ENCODE measurements around the gene C1orf115. TPM values are rescaled to one million over a fixed set of nuclear protein-coding genes. Genes with fewer than 3 reads are reported as not detected.

The C1orf115 gene, protein sequence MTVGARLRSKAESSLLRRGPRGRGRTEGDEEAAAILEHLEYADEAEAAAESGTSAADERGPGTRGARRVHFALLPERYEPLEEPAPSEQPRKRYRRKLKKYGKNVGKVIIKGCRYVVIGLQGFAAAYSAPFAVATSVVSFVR
- polyA plus RNA-seq (2011; rRNA removed) (0.05 and 0.06 TPM in 2 replicates), polyA minus RNA-seq (2011; rRNA and poly(A)+ RNA removed) (0.09 TPM in 2 replicates)

DNA sequence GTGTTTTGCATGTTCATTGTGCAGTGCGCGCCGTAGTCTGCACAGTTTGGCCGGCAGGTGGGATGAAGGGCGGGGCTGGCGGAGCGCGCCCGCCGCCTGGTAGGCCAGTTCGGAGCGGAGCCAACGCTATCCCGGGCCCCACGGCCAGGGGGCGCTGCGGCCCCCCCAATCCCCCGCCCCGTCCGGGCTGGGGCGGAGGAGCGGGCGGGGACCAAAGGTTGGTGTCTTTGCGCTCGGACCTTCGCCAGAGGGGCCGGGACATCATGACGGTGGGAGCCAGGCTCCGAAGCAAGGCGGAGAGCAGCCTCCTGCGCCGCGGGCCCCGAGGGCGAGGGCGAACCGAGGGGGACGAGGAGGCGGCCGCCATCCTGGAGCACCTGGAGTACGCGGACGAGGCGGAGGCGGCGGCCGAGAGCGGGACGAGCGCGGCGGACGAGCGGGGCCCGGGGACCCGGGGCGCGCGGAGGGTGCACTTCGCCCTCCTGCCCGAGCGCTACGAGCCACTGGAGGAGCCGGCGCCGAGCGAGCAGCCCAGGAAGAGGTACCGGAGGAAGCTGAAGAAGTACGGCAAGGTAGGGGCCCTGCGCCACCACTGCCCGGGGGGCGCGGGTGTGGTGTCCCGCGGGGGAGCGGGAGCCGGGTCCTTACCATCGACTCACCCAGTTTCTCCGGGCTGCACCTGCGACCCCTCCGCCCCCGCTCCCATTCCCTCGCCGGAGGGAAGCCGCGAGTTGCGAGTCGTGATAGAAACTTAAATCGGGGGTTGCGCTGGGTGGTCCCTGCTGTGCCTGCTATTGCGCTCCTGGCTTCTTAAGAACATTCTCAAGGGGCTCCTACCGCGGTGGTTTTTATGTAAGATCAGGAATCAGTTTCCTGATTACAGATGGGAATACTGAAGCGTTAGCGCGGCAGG lies at the start of gene C1orf115:
C1orf115 (plus strand) TSS at position 224 of the 913 bp plus-strand sequence; CDS start at position 264, 40 bp downstream.
- H3K27ac ChIP-seq (ENCODE audit: low read depth, low read length) = no peak within 1 kb of the TSS
- CTCF ChIA-PET = interaction anchor here (2.3 kb wide), 1 partner anchor 86 kb away, joined by 12 read pairs; no protein-coding TSS in a partner anchor
- H3K9me3 ChIP-seq (ENCODE audit: control insufficient read depth, insufficient read depth, low read length) = no peaks in the 10 kb centered on the region
- no peak for DNase-seq (ENCODE audit: low read depth, low spot score)
- peak within 1 kb of the TSS; percentile 50 for H3K4me3 ChIP-seq (ENCODE audit: low read depth, low read length)
- POLR2A ChIA-PET = no interaction called here
- TF ChIP-seq, protein P1, sequence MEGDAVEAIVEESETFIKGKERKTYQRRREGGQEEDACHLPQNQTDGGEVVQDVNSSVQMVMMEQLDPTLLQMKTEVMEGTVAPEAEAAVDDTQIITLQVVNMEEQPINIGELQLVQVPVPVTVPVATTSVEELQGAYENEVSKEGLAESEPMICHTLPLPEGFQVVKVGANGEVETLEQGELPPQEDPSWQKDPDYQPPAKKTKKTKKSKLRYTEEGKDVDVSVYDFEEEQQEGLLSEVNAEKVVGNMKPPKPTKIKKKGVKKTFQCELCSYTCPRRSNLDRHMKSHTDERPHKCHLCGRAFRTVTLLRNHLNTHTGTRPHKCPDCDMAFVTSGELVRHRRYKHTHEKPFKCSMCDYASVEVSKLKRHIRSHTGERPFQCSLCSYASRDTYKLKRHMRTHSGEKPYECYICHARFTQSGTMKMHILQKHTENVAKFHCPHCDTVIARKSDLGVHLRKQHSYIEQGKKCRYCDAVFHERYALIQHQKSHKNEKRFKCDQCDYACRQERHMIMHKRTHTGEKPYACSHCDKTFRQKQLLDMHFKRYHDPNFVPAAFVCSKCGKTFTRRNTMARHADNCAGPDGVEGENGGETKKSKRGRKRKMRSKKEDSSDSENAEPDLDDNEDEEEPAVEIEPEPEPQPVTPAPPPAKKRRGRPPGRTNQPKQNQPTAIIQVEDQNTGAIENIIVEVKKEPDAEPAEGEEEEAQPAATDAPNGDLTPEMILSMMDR (IDR thresholded peaks at IDR 0.05; ENCODE audit: low read depth, low read length) = peak; percentile 70
- H3K27me3 ChIP-seq (ENCODE audit: control insufficient read depth, insufficient read depth, low read length) = peaks cover 27% of the 10 kb centered on the region

DNA sequence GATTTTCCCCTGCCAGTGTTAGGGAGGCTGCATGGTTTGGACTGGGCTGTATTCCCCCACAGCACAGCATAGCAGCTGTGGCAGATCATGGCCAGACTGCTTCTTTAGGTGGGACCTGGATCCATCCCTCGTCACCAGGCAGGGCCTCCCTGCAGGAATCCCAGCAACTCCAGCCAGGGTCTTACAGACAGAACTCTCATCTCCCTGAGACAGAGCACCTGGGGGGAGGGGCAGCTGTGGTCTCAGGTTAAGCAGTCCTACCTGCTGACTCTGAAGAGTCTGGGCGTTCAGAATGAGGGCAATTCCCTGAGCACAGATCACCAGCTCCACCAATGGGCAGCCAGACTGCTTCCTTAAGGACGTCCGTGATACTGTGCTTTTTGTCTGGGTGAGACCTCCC lies 47.9 kb upstream of the C1orf115 start:
- POLR2A ChIA-PET = no interaction called here
- no peak for DNase-seq (ENCODE audit: low read depth, low spot score)
- H3K27ac ChIP-seq (ENCODE audit: low read depth, low read length) = no peak overlapping the region
- TF ChIP-seq, protein P1 (IDR thresholded peaks at IDR 0.05; ENCODE audit: low read depth, low read length) = no peak
- CTCF ChIA-PET = no interaction called here
- H3K9me3 ChIP-seq (ENCODE audit: control insufficient read depth, insufficient read depth, low read length) = no peaks in the 10 kb centered on the region
- no peak overlapping the region for H3K4me3 ChIP-seq (ENCODE audit: low read depth, low read length)
- H3K27me3 ChIP-seq (ENCODE audit: control insufficient read depth, insufficient read depth, low read length) = no peaks in the 10 kb centered on the region

DNA sequence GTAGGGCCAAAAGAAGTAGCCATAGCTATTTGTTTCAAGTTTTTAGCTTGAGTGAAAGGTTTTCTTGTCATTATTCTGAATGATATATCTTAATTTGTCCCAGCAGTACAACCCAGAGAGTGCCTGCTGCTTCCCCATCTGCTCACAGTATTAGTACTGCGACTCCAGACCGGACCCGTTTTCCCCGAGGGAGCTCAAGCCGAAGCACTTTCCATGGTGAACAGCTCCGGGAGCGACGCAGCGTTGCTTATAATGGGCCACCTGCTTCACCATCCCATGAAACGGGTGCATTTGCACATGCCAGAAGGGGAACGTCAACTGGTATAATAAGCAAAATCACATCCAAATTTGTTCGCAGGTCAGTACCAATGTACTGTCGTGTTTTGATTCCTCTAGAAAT lies 37.2 kb upstream of the C1orf115 start:
- ChIA-PET CTCF (no interaction called here), POLR2A (no interaction called here)
- Histone ChIP-seq H3K27me3 (ENCODE audit: control insufficient read depth, insufficient read depth, low read length) (no peaks in the 10 kb centered on the region), H3K27ac (ENCODE audit: low read depth, low read length) (no peak overlapping the region), H3K4me3 (ENCODE audit: low read depth, low read length) (no peak overlapping the region), H3K9me3 (ENCODE audit: control insufficient read depth, insufficient read depth, low read length) (no peaks in the 10 kb centered on the region)
- no peak for DNase-seq (ENCODE audit: low read depth, low spot score)
- TF ChIP-seq, protein P1 (IDR thresholded peaks at IDR 0.05; ENCODE audit: low read depth, low read length) = no peak

DNA sequence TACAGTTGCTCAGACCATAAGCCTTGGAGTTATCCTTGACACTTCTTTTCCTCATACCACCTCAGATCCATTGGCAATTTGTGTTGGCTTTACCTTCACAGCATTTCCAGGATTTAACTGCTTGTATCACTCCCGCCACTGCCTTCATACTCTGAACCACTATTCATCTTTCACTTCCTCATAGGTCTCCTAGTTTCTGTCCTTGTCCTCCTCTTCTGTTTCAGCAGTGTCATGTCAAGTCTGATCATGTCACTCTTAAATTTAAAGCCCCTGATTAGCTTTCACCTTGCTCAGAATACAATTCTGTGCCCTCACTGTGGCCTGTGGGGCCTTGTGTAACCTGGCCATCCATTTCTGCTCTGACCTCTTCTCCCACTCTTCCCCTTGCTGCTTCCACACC lies 34.7 kb upstream of the C1orf115 start:
- no peak overlapping the region for H3K4me3 ChIP-seq (ENCODE audit: low read depth, low read length)
- TF ChIP-seq, protein P1 (IDR thresholded peaks at IDR 0.05; ENCODE audit: low read depth, low read length) = no peak
- ChIA-PET CTCF (no interaction called here), POLR2A (no interaction called here)
- no peaks in the 10 kb centered on the region for H3K9me3 ChIP-seq (ENCODE audit: control insufficient read depth, insufficient read depth, low read length)
- no peak overlapping the region for H3K27ac ChIP-seq (ENCODE audit: low read depth, low read length)
- no peaks in the 10 kb centered on the region for H3K27me3 ChIP-seq (ENCODE audit: control insufficient read depth, insufficient read depth, low read length)
- no peak for DNase-seq (ENCODE audit: low read depth, low spot score)
